WI38 (cell line): ENCODE measurements around the gene AKR1C1.
"Not testable (repeated sequence)": the region's sequence is repeated elsewhere in the genome, so short reads cannot be mapped to it uniquely, and the experiment has no call there.

Experiments used
- H3K4me3 ChIP-seq: 2 replicates; pipeline ENCODE4 v1.5.1; 2011; ENCODE audit warnings: low read depth, mild to moderate bottlenecking, control low read depth, low read length
- CTCF ChIP-seq: IDR thresholded peaks from 2 replicates; pipeline ENCODE4 v1.5.1; 2012; ENCODE audit warnings: low read depth, mild to moderate bottlenecking, control low read depth, low read length

AKR1C1 gene

GRCh38 chr10:5018134-5018533 is 54.9 kb downstream of the AKR1C1 start:
- H3K4me3 ChIP-seq, result no peak overlapping the region
- TF ChIP-seq CTCF, result no peak

GRCh38 chr10:5018671-5019277 is 55.6 kb downstream of the AKR1C1 start:
- H3K4me3 ChIP-seq, result not testable (repeated sequence)

GRCh38 chr10:5019770-5020612 is 56.8 kb downstream of the AKR1C1 start:
- not testable (repeated sequence) for H3K4me3 ChIP-seq

GRCh38 chr10:5021624-5022290 is 58.5 kb downstream of the AKR1C1 start:
- H3K4me3 ChIP-seq, result not testable (repeated sequence)

GRCh38 chr10:5023177-5023805 is 60.1 kb downstream of the AKR1C1 start:
- no peak overlapping the region for H3K4me3 ChIP-seq
- TF ChIP-seq CTCF, result no peak

- H3K4me3 ChIP-seq, result not testable (repeated sequence)
These were observed 62.3 kb downstream of the AKR1C1 start for GRCh38 chr10:5025461-5025881.

GRCh38 chr10:5030989-5031388 is 67.8 kb downstream of the AKR1C1 start:
- no peak overlapping the region for H3K4me3 ChIP-seq
- no peak for TF ChIP-seq CTCF

- H3K4me3 ChIP-seq, result not testable (repeated sequence)
These were observed 68.4 kb downstream of the AKR1C1 start for GRCh38 chr10:5031588-5031987.

GRCh38 chr10:5032444-5032843 is 69.2 kb downstream of the AKR1C1 start:
- H3K4me3 ChIP-seq, result not testable (repeated sequence)
